Measurements from ENCODE around the gene CCDC88A.

GRCh38 chr2:55302241-55302640 is 117.4 kb downstream of the CCDC88A start:
- TF ChIP-seq CTCF (IDR thresholded peaks at IDR 0.05), result no peak
- TF ChIP-seq POLR2A (IDR thresholded peaks at IDR 0.05), result no peak

Data from lower leg skin (tissue), 3 donors.